CD4-positive, alpha-beta T cell treated with Interleukin-6 for 4 hours (primary cell): ENCODE measurements around the gene PRDX5.

Source experiments
- DNase-seq: peaks from one replicate; pipeline ENCODE4 v3.0.0-alpha.2; 2020; ENCODE audit warnings: mixed read lengths

Gene PRDX5

GRCh38 chr11:64317961-64318765 lies at the start of gene PRDX5:
Gene PRDX5, plus strand, starts transcription at chr11:64318121. Its CDS starts 95 bp downstream, at chr11:64318216.
- DNase-seq = peak; percentile 96

DNA sequence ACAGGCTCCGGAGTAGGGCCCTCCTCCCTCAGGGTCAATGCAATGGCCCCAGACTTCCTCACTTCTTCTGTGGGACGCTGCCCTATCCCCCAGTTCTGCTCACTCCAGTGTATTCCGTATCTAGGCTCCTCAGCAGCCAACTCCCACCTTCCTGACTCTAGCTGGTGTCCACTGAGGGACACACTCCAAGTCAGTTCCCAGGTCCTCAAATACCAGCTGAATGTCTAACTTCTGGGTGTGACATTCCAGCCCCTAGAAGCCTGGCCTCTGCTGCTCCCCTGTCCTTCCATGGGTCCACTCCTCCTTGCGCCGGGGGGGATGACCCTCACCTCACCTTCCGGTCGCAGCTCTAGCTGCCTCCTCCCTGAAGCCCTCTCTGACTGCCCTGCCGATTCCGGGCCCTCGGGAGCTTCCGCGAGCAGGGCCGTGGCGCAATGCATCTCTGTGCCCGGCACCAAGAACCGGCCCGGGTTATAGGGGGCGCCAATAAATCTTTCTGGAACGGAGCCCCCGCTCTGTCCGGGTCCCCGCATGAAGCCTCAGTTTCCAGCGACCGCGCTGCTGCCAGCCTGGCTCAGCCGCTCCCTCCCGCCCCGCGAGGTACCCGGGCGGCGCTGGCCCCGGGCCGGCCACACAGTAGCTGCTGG lies 48.9 kb upstream of the PRDX5 start:
- peak; percentile 48 for DNase-seq

DNA sequence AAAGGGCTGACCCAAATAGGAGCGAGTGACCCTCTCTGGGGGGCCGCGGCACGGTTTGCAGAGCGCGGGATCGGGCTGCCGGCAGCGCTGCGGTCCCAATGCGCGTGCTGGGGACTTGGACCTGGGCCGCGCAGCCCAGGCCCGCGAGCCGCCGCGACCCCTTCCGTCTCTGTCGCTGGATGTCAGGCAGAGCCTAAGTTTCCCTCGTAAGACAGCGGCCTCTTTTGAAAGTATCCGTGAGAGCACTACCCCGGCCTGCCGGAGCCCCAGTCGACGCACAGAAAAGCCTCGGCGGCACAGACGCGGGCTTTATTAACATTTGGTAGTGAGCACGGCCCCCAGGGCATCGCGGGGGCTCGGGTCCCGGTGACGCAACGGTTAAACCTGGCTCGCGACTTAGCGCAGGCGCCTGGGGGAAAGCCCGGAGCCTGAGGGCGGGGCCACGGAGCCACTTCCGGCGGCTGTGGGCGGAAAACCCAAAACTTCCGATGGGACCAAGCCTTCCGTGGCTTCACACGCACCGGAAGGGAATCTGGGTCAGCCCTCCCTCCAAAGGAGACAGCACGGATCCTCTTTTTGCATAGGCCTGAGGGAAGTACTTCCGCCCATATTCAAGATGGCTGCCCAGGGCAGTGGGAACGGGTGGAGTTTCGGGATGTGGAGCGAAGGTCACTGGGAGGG lies 48.2 kb upstream of the PRDX5 start:
- DNase-seq = peak; percentile 98

DNA sequence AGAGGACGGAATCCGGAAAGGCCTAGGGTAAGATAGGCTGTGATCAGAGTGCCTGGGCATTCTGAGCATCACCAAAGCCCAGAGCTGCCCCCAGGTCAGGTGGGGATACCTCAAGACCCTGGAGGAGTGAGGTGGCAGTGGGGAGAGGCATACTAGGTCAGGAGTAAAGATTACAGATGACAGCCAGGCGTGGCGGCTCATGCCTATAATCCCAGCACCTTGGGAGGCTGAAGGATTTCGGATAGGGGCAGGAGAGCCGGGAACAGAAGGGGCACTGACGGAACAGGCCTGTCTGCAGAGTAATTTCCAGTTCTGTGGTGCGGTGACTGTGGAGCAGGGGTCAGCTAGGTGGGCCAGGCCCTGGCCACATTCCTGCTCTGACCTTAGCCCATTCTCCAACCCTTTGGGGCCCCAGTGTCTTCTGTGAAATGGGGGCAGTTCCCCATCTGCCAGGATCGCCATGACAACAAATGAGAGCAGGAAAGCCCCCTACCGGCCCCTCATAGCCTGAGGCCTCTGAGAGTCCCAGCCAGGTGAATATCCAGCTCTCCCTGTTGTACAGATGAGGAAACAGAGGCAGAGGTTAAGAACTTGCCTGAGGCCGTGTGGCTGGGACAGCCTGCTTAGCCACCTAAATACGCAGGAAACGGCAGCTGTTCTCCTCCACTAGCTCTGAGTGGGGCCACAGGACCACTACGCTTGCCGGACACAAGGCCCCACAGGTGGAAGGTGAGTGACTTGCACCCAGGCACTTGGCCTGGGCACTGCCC lies 42.7 kb upstream of the PRDX5 start:
- DNase-seq = no peak

GRCh38 chr11:64275841-64276240 lies 42.1 kb upstream of the PRDX5 start:
- no peak for DNase-seq

DNA sequence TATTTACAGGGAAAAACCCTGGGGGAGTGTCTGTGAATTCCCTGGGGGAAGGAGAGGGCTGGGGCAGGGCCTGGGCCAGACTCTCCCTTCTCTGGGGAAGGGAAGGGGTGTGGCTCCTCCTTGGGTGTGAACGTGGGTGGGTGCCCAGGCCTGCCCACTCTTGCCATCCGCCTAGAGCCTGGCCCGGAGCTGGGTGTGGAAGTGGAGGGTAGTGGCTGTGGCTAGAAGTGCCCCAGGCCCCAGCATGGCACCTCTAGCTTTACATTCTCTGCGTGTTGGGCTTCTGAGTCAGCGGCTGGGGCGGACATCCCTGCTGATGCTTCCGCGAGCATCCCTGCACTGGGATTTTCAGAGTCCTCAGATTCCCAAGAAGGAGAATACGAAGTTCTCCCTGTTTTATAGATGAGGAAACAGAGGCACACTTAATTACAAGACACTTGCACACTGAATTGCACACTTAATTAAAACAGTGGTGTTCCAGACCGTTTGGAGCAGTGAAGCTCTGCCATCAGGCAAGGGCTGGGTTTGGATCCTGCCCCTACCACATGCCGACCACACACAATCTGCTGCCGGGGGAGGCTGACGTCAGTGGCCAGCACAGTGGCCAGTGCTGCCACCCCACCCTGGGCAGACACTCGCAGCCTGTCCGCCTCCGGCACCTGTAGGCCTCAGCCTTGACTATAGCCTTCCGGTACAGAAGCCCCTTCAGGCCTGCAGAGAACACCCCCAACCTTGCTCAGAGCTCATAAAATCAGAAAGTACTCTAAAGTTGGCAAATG lies 41.1 kb upstream of the PRDX5 start:
- DNase-seq = no peak

DNA sequence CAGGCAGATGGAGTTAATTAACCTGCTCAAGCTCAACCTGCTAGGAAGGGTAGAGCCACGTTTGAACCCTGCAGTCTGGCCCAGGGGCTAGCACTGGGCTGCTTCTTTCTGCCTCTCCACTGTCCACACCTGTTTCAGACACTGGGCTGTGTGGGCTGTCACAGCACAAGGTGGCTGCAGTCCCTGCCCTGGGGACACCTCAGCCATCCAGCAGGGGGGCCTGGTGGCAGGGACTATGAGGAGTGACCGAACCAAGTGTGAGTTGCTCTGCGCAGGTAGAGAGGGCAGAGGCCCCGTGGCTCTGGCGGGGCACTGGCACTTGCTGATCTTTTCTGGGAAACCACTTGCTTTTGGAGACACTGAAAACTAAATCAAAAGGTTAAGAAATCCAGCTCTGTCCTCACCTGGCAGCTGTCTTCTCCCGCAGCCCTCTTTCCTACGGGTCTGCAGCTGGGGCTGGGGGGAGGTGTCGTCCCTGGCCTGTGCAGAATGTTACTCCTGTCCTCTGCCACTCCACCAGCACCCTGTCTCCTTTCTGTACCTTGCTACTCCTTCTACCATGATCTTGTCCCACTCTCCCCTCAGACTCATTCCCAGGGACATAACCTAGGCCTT lies 39.2 kb upstream of the PRDX5 start:
- no peak for DNase-seq

DNA sequence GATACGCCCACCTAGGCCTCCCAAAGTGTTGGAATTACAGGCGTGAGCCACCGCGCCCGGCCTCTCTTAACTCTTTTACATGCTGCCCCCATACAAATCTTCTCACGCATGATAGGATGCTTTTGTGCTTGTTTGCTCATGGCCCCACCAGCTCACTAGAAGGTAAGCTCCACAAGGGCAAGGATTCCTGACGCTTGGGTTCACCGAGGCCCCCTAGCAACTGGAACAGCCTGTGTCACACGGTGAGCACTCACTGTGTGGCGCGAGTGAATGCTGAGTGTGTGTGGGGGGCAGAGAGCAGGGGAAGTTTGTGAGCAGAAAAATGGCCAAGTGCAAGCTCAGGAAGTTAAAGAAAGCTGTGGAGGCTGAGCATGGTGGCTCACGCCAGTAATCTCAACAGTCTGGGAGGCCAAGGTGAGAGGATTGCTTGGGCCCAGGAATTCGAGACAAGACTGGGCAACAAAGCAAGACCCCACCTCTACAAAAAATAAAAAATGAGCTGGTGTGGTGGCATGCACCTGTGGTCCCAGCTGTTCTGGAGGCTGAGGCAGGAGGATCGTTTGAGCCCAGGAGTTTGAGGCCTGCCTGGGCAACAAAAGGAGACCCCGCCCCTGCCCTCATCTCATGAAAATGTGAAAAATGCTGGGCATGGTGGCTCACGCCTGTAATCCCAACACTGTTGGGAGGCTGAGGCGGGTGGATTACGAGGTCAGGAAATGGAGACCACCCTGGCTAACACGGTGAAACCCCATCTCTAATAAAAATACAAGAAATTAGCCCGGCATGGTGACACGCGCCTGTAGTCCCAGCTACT lies 35.8 kb upstream of the PRDX5 start:
- DNase-seq = no peak

GRCh38 chr11:64283092-64283491 lies 34.8 kb upstream of the PRDX5 start:
- DNase-seq = no peak

DNA sequence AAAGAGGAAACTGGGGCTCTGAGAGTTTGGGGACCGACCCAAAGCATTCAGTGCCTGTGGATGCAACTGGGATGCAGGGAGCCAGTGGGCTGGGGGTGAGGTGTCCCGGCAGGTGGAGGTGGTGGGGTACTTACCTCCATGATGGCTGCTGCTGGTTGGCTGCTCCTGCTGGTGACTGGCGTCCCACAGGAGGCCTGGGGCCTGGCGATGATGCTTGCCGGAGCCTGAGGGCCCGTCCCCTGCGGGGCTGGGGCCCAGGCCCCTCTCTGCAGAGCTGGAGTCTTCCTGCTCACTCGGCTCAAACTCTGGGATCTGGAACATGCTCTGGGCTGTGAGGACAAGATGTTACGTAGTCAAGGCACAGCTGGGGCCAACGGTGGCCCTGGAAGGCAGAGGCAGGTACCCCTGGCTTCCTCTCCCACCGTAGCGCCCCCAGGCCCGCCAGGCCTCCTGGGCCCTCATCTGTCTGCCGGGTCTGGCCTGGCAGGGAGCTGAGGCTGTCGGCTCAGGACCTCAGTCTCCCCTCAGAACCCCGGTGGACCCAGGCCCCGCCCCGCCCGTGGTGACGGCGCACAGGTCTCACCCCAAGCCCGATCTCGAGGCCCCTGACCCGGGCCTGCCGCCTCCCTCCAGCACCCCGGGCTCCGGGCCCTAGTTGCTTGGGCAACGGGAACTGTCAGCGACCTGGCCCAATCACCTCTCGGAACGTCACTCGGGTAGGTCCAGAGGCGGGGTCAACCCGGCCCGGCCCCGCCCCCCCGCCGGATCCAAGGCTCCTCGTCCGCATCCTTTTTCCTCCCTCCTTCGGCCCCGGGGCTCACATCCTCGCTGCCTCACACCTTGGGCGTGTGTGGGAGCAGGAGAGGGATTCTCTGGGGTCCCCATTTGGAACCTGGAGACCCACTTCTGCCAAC lies 33.6 kb upstream of the PRDX5 start, which contains the start of gene BAD:
Gene BAD (minus strand): TSS at position 618 of the 914 bp plus-strand sequence. CDS start 297 bp downstream, at position 321.
- DNase-seq = peak; percentile 94

DNA sequence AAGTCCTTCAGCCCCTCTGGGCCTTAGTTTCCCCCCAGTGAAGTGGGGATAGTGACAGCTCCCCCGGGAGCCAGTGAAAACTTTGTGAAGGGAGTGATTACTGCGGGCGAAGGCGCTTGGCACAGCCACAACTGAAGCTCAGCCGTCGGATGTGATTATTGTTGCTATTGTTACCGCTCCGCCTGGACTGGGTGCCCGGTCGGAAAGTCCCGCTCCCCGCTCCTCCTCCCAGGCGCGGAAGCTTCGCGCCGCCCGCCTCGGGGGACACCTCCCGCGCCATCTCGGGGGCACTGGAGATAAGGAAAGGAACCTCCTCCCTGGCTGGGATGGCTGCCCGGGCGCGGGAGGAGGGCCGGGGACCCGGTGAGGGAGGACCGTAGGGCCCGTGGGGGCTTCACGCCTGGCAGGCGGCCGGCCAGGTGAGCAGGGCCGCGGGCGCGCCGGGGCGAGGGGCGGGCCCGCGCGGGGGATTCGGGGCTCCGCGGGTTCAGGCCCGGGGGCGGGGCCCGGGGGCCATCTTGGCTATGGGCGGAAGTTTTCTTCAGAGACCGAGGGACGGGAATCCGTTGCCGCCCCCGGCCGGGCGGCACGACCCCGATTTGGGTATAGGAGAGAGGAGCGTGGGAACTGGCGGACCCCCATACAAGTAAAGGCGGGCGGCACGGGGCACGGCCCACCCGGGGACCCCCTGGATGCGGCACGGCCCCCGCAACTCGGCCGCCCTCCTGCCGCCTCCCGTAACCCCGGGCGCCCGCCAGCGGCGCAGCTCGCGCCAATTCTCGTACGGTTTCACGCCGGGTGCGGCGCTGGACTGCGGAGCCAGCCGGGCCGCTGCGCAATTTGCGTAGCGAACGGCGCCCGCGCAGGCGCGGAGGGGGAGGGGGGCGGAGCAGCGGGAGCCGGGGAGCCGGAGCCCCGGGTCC lies 32.7 kb upstream of the PRDX5 start, which contains the start of gene GPR137:
Gene GPR137 (plus strand): TSS at position 887 of the 923 bp plus-strand sequence. CDS start 677 bp downstream, outside the sequence.
- peak; percentile 94 for DNase-seq

- DNase-seq = peak; percentile 27
Observed at GRCh38 chr11:64285885-64286800, 31.8 kb upstream of the PRDX5 start.

GRCh38 chr11:64286801-64287159 lies 31.1 kb upstream of the PRDX5 start:
- no peak for DNase-seq

DNA sequence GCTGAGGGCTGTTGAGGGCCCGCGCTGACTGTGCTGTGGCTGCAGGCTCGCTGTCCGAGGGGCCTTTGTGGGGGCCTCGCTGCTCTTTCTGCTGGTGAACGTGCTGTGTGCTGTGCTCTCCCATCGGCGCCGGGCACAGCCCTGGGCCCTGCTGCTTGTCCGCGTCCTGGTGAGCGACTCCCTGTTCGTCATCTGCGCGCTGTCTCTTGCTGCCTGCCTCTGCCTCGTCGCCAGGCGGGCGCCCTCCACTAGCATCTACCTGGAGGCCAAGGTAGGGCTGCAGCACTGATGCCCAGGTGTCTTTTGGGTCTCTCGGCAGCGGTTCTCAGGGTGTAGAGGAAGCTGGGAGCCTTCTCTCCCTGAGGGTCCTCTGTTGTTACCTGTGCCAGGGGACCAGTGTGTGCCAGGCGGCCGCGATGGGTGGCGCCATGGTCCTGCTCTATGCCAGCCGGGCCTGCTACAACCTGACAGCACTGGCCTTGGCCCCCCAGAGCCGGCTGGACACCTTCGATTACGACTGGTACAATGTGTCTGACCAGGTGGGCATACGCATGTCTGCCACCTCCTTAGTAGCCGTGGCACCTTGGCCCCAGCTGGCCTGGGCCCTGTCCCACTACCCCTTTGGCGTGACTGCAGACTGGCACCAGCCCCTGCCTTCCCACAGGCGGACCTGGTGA lies 30.1 kb upstream of the PRDX5 start:
- DNase-seq = no peak

DNA sequence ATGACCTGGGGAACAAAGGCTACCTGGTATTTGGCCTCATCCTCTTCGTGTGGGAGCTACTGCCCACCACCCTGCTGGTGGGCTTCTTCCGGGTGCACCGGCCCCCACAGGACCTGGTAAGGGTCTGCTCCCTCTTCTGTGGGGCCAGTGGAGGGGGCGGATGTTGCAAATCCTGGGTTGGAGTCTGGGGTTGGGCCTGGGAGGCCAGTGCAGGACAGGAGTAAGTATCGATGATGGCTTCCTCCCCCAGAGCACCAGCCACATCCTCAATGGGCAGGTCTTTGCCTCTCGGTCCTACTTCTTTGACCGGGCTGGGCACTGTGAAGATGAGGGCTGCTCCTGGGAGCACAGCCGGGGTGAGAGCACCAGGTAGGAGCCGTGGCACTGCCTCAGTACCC lies 29.6 kb upstream of the PRDX5 start:
- DNase-seq = no peak

GRCh38 chr11:64289002-64289564 lies 28.8 kb upstream of the PRDX5 start:
- DNase-seq = no peak
